HEK293 (cell line): ENCODE data around the gene GPI.

Experiments used
- ATF2 ChIP-seq: fragments of 450-650 bp; formaldehyde crosslinking; IDR thresholded peaks from 2 replicates; pipeline ENCODE4 v1.5.1; 2016; ENCODE audit warnings: missing biosample characterization, missing genetic modification characterization, low read depth
- GLIS1 ChIP-seq: fragments of 450-650 bp; formaldehyde crosslinking; IDR thresholded peaks from 2 replicates; pipeline ENCODE4 v1.5.1; 2016; ENCODE audit warnings: missing biosample characterization, missing genetic modification characterization
- KLF16 ChIP-seq: fragments of 450-650 bp; formaldehyde crosslinking; IDR thresholded peaks from 2 replicates; pipeline ENCODE4 v1.5.1; 2017; ENCODE audit warnings: missing biosample characterization, missing genetic modification characterization
- MYNN ChIP-seq: fragments of 450-650 bp; formaldehyde crosslinking; IDR thresholded peaks from 2 replicates; pipeline ENCODE4 v1.5.1; 2016; ENCODE audit warnings: missing biosample characterization, missing genetic modification characterization, borderline replicate concordance
- RBAK ChIP-seq: fragments of 450-650 bp; formaldehyde crosslinking; IDR thresholded peaks from 2 replicates; pipeline ENCODE4 v1.5.1; 2016; ENCODE audit warnings: missing biosample characterization, missing genetic modification characterization
- SP7 ChIP-seq: fragments of 450-650 bp; formaldehyde crosslinking; IDR thresholded peaks from 2 replicates; pipeline ENCODE4 v1.5.1; 2016; ENCODE audit warnings: missing biosample characterization, missing genetic modification characterization
- ZBTB10 ChIP-seq: fragments of 450-650 bp; formaldehyde crosslinking; IDR thresholded peaks from 2 replicates; pipeline ENCODE4 v1.5.1; 2016; ENCODE audit warnings: missing biosample characterization, missing genetic modification characterization
- ZBTB20 ChIP-seq: fragments of 450-650 bp; formaldehyde crosslinking; IDR thresholded peaks from 2 replicates; pipeline ENCODE4 v1.5.1; 2016; ENCODE audit warnings: missing biosample characterization, missing genetic modification characterization
- ZFHX2 ChIP-seq: fragments of 450-650 bp; formaldehyde crosslinking; conservative IDR thresholded peaks from 2 replicates; pipeline ENCODE4 v1.5.1; 2016; ENCODE audit warnings: missing biosample characterization, missing genetic modification characterization
- ZNF138 ChIP-seq: fragments of 450-650 bp; formaldehyde crosslinking; IDR thresholded peaks from 2 replicates; pipeline ENCODE4 v1.5.1; 2016; ENCODE audit warnings: missing biosample characterization, missing genetic modification characterization, borderline replicate concordance
- ZNF146 ChIP-seq: fragments of 450-650 bp; formaldehyde crosslinking; IDR thresholded peaks from 2 replicates; pipeline ENCODE4 v1.5.1; 2016; ENCODE audit warnings: missing biosample characterization, missing genetic modification characterization
- ZNF174 ChIP-seq: fragments of 450-650 bp; formaldehyde crosslinking; IDR thresholded peaks from 2 replicates; pipeline ENCODE4 v1.5.0; 2017; ENCODE audit warnings: missing biosample characterization, mild to moderate bottlenecking, missing genetic modification characterization
- ZNF202 ChIP-seq: fragments of 450-650 bp; formaldehyde crosslinking; IDR thresholded peaks from 2 replicates; pipeline ENCODE4 v1.5.1; 2016; ENCODE audit warnings: missing biosample characterization, missing genetic modification characterization, borderline replicate concordance
- ZNF266 ChIP-seq: fragments of 450-650 bp; formaldehyde crosslinking; IDR thresholded peaks from 2 replicates; pipeline ENCODE4 v1.5.1; 2016; ENCODE audit warnings: missing biosample characterization, missing genetic modification characterization, low read depth
- ZNF366 ChIP-seq: fragments of 450-650 bp; formaldehyde crosslinking; conservative IDR thresholded peaks from 2 replicates; pipeline ENCODE4 v1.5.1; 2016; ENCODE audit warnings: missing biosample characterization, missing genetic modification characterization
- ZNF433 ChIP-seq: fragments of 450-650 bp; formaldehyde crosslinking; IDR thresholded peaks from 2 replicates; pipeline ENCODE4 v1.5.1; 2016; ENCODE audit warnings: missing biosample characterization, missing genetic modification characterization, low read depth
- ZNF48 ChIP-seq: fragments of 450-650 bp; formaldehyde crosslinking; IDR thresholded peaks from 2 replicates; pipeline ENCODE4 v1.5.1; 2016; ENCODE audit warnings: missing biosample characterization, missing genetic modification characterization
- ZNF747 ChIP-seq: fragments of 450-650 bp; formaldehyde crosslinking; IDR thresholded peaks from 2 replicates; pipeline ENCODE4 v1.5.1; 2016; ENCODE audit warnings: missing biosample characterization, missing genetic modification characterization
- ZSCAN30 ChIP-seq: fragments of 450-650 bp; IDR thresholded peaks from 2 replicates; pipeline ENCODE4 v1.5.1; 2018; ENCODE audit warnings: missing biosample characterization, mild to moderate bottlenecking, missing genetic modification characterization, moderate library complexity
- TF ChIP-seq, protein P1 (sequence below): fragments of 450-650 bp; formaldehyde crosslinking; conservative IDR thresholded peaks from 2 replicates; pipeline ENCODE4 v1.5.1; 2016; ENCODE audit warnings: low read depth, missing biosample characterization, missing genetic modification characterization
- TF ChIP-seq, protein P2 (sequence below): fragments of 450-650 bp; formaldehyde crosslinking; IDR thresholded peaks from 2 replicates; pipeline ENCODE4 v1.5.1; 2016; ENCODE audit warnings: missing biosample characterization, missing genetic modification characterization

Gene GPI

DNA sequence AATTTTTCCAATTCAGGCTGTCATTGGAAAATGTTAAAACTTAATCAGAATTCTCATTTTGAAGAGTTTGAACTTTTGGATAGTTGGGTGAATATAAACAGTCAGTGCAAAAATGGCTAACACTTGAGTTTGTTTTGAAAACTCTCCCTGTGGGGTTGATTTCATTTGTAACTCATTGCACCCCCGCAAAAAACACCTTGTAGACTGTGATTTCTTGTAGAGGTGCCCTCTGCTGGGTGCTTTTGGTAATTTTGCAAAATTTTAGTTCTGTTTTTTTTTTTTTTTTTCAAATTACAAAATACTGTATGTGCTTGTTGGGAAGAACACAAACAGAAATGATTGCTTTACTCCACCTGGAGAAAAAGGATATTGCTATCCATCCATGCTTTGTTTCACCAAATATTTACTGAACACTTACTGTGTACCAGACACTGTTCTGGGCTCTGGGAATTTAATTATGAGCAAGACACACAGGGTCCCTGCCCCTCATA lies 28.2 kb upstream of the GPI start (continued):
- TF ChIP-seq ZBTB10 (tag by site-specific recombination) (no peak), SP7 (0 out of 2 replicates have a peak, but pooled peaks have one; percentile 13), ZNF48 (tag by site-specific recombination) (no peak), ATF2 (tag by site-specific recombination) (no peak), KLF16 (no peak), ZNF202 (tag by site-specific recombination) (no peak), ZNF266 (tag by site-specific recombination) (no peak), ZNF366 (tag by site-specific recombination) (no peak), ZNF138 (tag by site-specific recombination) (no peak), ZBTB20 (tag by site-specific recombination) (peak; percentile 83), ZNF433 (tag by site-specific recombination) (no peak), ZFHX2 (peak; percentile 50), ZNF146 (tag by site-specific recombination) (no peak), ZNF747 (tag by site-specific recombination) (no peak), MYNN (no peak), GLIS1 (tag by site-specific recombination) (peak; percentile 88), RBAK (tag by site-specific recombination) (no peak), ZSCAN30 (0 out of 2 replicates have a peak, but pooled peaks have one; percentile 29), ZNF174 (tag by site-specific recombination) (no peak)
- TF ChIP-seq, protein P1, sequence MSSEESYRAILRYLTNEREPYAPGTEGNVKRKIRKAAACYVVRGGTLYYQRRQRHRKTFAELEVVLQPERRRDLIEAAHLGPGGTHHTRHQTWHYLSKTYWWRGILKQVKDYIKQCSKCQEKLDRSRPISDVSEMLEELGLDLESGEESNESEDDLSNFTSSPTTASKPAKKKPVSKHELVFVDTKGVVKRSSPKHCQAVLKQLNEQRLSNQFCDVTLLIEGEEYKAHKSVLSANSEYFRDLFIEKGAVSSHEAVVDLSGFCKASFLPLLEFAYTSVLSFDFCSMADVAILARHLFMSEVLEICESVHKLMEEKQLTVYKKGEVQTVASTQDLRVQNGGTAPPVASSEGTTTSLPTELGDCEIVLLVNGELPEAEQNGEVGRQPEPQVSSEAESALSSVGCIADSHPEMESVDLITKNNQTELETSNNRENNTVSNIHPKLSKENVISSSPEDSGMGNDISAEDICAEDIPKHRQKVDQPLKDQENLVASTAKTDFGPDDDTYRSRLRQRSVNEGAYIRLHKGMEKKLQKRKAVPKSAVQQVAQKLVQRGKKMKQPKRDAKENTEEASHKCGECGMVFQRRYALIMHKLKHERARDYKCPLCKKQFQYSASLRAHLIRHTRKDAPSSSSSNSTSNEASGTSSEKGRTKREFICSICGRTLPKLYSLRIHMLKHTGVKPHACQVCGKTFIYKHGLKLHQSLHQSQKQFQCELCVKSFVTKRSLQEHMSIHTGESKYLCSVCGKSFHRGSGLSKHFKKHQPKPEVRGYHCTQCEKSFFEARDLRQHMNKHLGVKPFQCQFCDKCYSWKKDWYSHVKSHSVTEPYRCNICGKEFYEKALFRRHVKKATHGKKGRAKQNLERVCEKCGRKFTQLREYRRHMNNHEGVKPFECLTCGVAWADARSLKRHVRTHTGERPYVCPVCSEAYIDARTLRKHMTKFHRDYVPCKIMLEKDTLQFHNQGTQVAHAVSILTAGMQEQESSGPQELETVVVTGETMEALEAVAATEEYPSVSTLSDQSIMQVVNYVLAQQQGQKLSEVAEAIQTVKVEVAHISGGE (tag by site-specific recombination): no peak
- TF ChIP-seq, protein P2, sequence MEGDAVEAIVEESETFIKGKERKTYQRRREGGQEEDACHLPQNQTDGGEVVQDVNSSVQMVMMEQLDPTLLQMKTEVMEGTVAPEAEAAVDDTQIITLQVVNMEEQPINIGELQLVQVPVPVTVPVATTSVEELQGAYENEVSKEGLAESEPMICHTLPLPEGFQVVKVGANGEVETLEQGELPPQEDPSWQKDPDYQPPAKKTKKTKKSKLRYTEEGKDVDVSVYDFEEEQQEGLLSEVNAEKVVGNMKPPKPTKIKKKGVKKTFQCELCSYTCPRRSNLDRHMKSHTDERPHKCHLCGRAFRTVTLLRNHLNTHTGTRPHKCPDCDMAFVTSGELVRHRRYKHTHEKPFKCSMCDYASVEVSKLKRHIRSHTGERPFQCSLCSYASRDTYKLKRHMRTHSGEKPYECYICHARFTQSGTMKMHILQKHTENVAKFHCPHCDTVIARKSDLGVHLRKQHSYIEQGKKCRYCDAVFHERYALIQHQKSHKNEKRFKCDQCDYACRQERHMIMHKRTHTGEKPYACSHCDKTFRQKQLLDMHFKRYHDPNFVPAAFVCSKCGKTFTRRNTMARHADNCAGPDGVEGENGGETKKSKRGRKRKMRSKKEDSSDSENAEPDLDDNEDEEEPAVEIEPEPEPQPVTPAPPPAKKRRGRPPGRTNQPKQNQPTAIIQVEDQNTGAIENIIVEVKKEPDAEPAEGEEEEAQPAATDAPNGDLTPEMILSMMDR (tag by site-specific recombination): peak; percentile 56; the same call in 1 of the 2 replicates
